ENCODE measurements around the gene MATR3. TPM values are rescaled to one million over a fixed set of nuclear protein-coding genes. Genes with fewer than 3 reads are reported as not detected.
"Not testable (repeated sequence)": the region's sequence is repeated elsewhere in the genome, so short reads cannot be mapped to it uniquely, and the experiment has no call there.

Gene MATR3
- total RNA-seq, 4 donors from 2014 or later = 115 to 188 (median 156) TPM

DNA sequence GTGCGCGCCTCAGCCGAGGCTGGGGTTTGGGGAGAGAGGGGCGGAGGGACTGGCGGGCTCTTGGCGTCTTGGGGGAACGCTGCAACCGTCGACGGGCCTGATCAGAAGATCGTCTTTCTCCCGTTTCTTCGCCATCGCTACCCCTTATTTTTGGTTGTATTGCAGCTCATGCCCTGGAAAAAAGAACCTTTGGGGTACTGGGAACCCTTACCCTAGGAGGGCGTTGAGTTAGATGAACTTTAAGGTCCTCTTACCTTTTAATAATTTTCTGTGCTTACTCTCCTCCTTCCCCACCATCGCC, 48.8 kb downstream of the MATR3 start:
- in situ Hi-C loops (cut with MboI; ENCODE audit: low sequenced_read_pairs in 4 of 4) = loop anchor here in 1 of 4 donors (10.0 kb wide), 1 partner anchor 48 kb away; the partner anchor contains the start of gene MATR3
- ATAC-seq = no peak

GRCh38 chr5:139343476-139343875, 49.9 kb downstream of the MATR3 start:
- intact Hi-C loops (cut with DNase I; ENCODE audit: low total_unique reads) (loop anchor here (2.0 kb wide), 2 partner anchors 29 to 51 kb away; partner anchors contain the start of gene PROB1), in situ Hi-C loops (cut with MboI; ENCODE audit: low sequenced_read_pairs in 4 of 4) (loop anchor here in 1 of 4 donors (10.0 kb wide), 1 partner anchor 49 kb away; the partner anchor contains the start of gene MATR3)
- Histone ChIP-seq H3K9me3 (no peaks in the 10 kb centered on the region), H3K27ac (peak overlapping the region; percentile 96 to 100 (median 98)), H3K4me3 (peak overlapping the region; percentile 89 to 98 (median 92)), H3K27me3 (no peaks in the 10 kb centered on the region), H3K4me1 (peaks cover 31 to 41% of the 10 kb centered on the region in 2 donors), H3K36me3 (no peaks in the 10 kb centered on the region)
- TF ChIP-seq POLR2A (IDR thresholded peaks at IDR 0.05) (no peak), CTCF (IDR thresholded peaks at IDR 0.05 in 4 of 5, conservative IDR thresholded peaks at IDR 0.05 in 1 of 5) (no peak)
- DNase-seq (no peak), ATAC-seq (no peak)

More for the DNA sequence above, 48.8 kb downstream of the MATR3 start:
- TF ChIP-seq CTCF (IDR thresholded peaks at IDR 0.05 in 4 of 5, conservative IDR thresholded peaks at IDR 0.05 in 1 of 5) = no peak
- TF ChIP-seq POLR2A (IDR thresholded peaks at IDR 0.05) = no peak
- no peaks in the 10 kb centered on the region for H3K36me3 ChIP-seq
- no peaks in the 10 kb centered on the region for H3K27me3 ChIP-seq
- H3K4me3 ChIP-seq = peak overlapping the region; percentile 89 to 98 (median 92)
- no peaks in the 10 kb centered on the region for H3K9me3 ChIP-seq
- DNase-seq = no peak
- peaks cover 21 to 37% of the 10 kb centered on the region in 2 donors for H3K4me1 ChIP-seq
- H3K27ac ChIP-seq = peak overlapping the region; percentile 96 to 100 (median 98)
- intact Hi-C loops (cut with DNase I; ENCODE audit: low total_unique reads) = loop anchor here (2.0 kb wide), 2 partner anchors 30 to 52 kb away; partner anchors contain the start of gene PROB1

- Histone ChIP-seq H3K36me3 (no peaks in the 10 kb centered on the region), H3K27ac (no peak overlapping the region), H3K27me3 (no peaks in the 10 kb centered on the region), H3K4me3 (peak overlapping the region in 1 of 4 donors; percentile 98), H3K4me1 (peaks cover 35 to 41% of the 10 kb centered on the region in 2 donors), H3K9me3 (no peaks in the 10 kb centered on the region)
- DNase-seq (no peak), ATAC-seq (no peak)
- in situ Hi-C loops (cut with MboI; ENCODE audit: low sequenced_read_pairs in 4 of 4) (loop anchor here in 1 of 4 donors (10.0 kb wide), 1 partner anchor 49 kb away; the partner anchor contains the start of gene MATR3), intact Hi-C loops (cut with DNase I; ENCODE audit: low total_unique reads) (no loop called here)
- TF ChIP-seq POLR2A (IDR thresholded peaks at IDR 0.05) = no peak
- no peak for TF ChIP-seq CTCF (IDR thresholded peaks at IDR 0.05 in 4 of 5, conservative IDR thresholded peaks at IDR 0.05 in 1 of 5)
These were observed 50.6 kb downstream of the MATR3 start for GRCh38 chr5:139344177-139344576.

DNA sequence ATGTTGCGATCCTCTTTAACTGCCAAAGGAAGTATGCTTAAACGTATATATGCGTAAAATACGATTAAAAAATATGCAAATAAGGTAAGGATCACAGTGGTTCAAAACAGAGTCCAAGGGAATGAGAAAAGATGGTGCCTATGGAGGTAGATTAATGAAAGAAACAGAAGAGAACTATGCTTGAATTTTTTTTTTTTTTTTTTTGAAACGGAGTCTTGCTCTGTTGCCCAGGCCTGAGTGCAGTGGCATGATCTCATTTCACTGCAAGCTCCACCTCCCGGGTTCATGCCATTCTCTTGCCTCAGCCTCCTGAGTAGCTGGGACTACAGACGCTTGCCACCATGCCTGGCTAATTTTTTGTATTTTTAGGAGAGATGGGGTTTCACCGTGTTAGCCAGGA, 51.9 kb downstream of the MATR3 start:
- in situ Hi-C loops (cut with MboI; ENCODE audit: low sequenced_read_pairs in 4 of 4) = loop anchor here in 1 of 4 donors (10.0 kb wide), 1 partner anchor 51 kb away; the partner anchor contains the start of gene MATR3

GRCh38 chr5:139347863-139348262, 54.3 kb downstream of the MATR3 start:
- ATAC-seq; intact Hi-C loops (cut with DNase I; ENCODE audit: low total_unique reads): not testable (repeated sequence)
- in situ Hi-C loops (cut with MboI; ENCODE audit: low sequenced_read_pairs in 4 of 4) = loop anchor here in 1 of 4 donors (10.0 kb wide), 1 partner anchor 53 kb away; the partner anchor contains the start of gene MATR3

More for the DNA sequence above, 51.9 kb downstream of the MATR3 start:
- ATAC-seq; H3K36me3 ChIP-seq; DNase-seq; intact Hi-C loops (cut with DNase I; ENCODE audit: low total_unique reads); H3K27me3 ChIP-seq; H3K27ac ChIP-seq; H3K9me3 ChIP-seq; H3K4me3 ChIP-seq: not testable (repeated sequence)
- peaks cover 41 to 47% of the 10 kb centered on the region in 2 donors for H3K4me1 ChIP-seq

More at GRCh38 chr5:139347863-139348262, 54.3 kb downstream of the MATR3 start:
- not testable (repeated sequence) for H3K9me3 ChIP-seq, H3K4me3 ChIP-seq, H3K27ac ChIP-seq, H3K36me3 ChIP-seq, H3K27me3 ChIP-seq, DNase-seq
- H3K4me1 ChIP-seq = peaks cover 46 to 56% of the 10 kb centered on the region in 2 donors
